NCI-H2107 treated with DMSO at 0.1 percent for 48 hours (cell line): ENCODE data around the gene ZNF680.
"Not testable (repeated sequence)": the region's sequence is repeated elsewhere in the genome, so short reads cannot be mapped to it uniquely, and the experiment has no call there.

Source experiments
- DNase-seq: peaks from one replicate; lab custom pipeline; 2025; ENCODE audit not compliant: unreplicated experiment; lab: John Stamatoyannopoulos, UW

ZNF680 gene

GRCh38 chr7:64557601-64558322, 5.1 kb downstream of the ZNF680 start:
- DNase-seq, result no peak

GRCh38 chr7:64555046-64555445, 7.8 kb downstream of the ZNF680 start:
- DNase-seq, result no peak

- not testable (repeated sequence) for DNase-seq
Measured at GRCh38 chr7:64554188-64554587, 8.7 kb downstream of the ZNF680 start.

GRCh38 chr7:64551375-64552142, 11.3 kb downstream of the ZNF680 start:
- DNase-seq, result no peak

GRCh38 chr7:64544010-64544409, 18.9 kb downstream of the ZNF680 start:
- DNase-seq, result no peak

- DNase-seq, result no peak
Measured at GRCh38 chr7:64541438-64542359, 21.2 kb downstream of the ZNF680 start.

GRCh38 chr7:64533756-64534155, 29.1 kb downstream of the ZNF680 start:
- no peak for DNase-seq

GRCh38 chr7:64528770-64529169, 34.1 kb downstream of the ZNF680 start:
- no peak for DNase-seq

- DNase-seq, result no peak
Measured at GRCh38 chr7:64521409-64521984, 41.4 kb downstream of the ZNF680 start.

- no peak for DNase-seq
Measured at GRCh38 chr7:64516451-64516850, 46.4 kb downstream of the ZNF680 start.

- DNase-seq, result no peak
Measured at GRCh38 chr7:64515781-64516180, 47.1 kb downstream of the ZNF680 start.

- no peak for DNase-seq
Measured at GRCh38 chr7:64515330-64515729, 47.5 kb downstream of the ZNF680 start.

- DNase-seq, result no peak
Measured at GRCh38 chr7:64509583-64509982, 53.3 kb downstream of the ZNF680 start.

GRCh38 chr7:64504581-64505120, 58.2 kb downstream of the ZNF680 start:
- no peak for DNase-seq

GRCh38 chr7:64498270-64498669, 64.6 kb downstream of the ZNF680 start:
- no peak for DNase-seq

GRCh38 chr7:64494912-64495461, 67.9 kb downstream of the ZNF680 start:
- DNase-seq, result no peak

- no peak for DNase-seq
Measured at GRCh38 chr7:64485623-64486022, 77.2 kb downstream of the ZNF680 start.
